Erythroblast (primary cell): Measurements from ENCODE around the gene RASD2.

Experiments
- GATA1 ChIP-seq: IDR thresholded peaks from 2 replicates; pipeline ENCODE4 v1.6.1; 2011; ENCODE audit warnings: low read depth, mild to moderate bottlenecking, control low read depth, low read length, moderate library complexity
- POLR2A ChIP-seq: IDR thresholded peaks from 2 replicates; pipeline ENCODE4 v1.6.1; 2011; ENCODE audit warnings: mild to moderate bottlenecking, low read length

- no peak for TF ChIP-seq POLR2A
- no peak for TF ChIP-seq GATA1
Measured at GRCh38 chr22:35561796-35562526, 21.3 kb downstream of the RASD2 start.
